ENCODE results near the gene TMEM232.

DNA sequence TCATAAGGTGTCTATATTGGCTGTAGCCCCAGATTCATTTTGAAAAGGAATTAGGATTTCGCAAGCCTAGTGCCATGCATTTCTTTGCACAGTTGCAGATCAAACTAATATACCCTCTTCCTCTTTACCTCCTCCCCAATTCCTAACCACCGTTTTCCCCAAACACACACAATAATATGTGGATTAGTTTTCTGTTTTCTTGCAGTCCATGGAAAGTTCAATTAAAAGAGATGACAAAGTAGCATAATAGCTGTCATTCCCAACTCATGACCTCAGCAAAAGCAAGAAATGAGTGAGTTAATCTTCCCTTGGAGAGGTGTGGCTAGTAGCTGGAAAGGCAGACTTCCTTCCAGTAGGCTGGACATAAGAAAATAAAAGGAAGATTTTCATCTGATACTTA is 349.1 kb downstream of the TMEM232 start:
- TF ChIP-seq CTCF (IDR thresholded peaks at IDR 0.05; ENCODE audit: low read depth, low read length, poor library complexity, severe bottlenecking) (no peak), EZH2phosphoT487 (IDR thresholded peaks at IDR 0.05; ENCODE audit: borderline replicate concordance, low read length) (no peak)
